GM19351 (cell line): Measurements from ENCODE around the gene IQSEC1.

ENCODE experiments used
- ATAC-seq: cut with Tn5 transposase; IDR thresholded peaks from one replicate; pipeline ENCODE4 v1.9.1; 2021; ENCODE audit warnings: mild to moderate bottlenecking, moderate library complexity; ENCODE audit not compliant: unreplicated experiment

The IQSEC1 gene

GRCh38 chr3:12972781-12973702, 100.2 kb downstream of the IQSEC1 start:
- no peak for ATAC-seq

DNA sequence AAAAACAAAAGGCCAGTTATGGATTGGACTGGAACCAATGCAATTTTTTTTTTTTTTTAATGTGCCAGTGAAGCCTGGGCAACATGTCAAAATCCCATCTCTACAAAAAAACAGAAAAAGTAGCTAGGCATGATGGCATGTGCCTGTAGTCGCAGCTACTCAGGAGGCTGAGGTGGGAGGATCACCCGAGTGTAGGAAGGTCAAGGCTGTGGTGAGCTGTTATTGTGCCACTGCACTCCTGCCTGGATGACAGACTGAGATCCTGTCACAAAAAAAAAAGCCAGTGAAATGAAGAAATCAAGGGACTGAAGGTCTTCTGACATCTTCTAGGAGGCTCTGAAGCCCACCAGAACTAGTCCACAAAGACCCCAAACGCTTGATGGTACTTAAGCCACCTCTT, 101.2 kb downstream of the IQSEC1 start:
- no peak for ATAC-seq

DNA sequence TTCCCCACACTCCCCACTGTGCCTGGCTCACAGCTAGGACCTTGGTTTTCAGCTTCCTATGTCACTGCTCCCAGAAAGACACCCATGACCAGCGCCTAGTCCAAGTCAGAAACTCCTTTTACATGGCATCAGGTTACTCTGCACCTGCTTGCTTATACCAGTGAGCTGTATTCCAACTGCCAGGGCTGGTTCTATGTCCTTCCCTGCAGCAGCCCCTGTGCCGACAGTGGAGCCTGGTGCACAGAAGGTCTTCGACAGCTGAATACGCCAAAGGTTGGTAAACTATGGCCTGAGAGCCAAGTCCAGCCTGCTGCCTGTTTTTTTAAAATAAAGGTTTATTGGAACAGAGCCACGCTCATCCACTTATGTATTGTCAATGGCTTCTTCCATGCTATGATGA, 102.5 kb downstream of the IQSEC1 start:
- no peak for ATAC-seq

DNA sequence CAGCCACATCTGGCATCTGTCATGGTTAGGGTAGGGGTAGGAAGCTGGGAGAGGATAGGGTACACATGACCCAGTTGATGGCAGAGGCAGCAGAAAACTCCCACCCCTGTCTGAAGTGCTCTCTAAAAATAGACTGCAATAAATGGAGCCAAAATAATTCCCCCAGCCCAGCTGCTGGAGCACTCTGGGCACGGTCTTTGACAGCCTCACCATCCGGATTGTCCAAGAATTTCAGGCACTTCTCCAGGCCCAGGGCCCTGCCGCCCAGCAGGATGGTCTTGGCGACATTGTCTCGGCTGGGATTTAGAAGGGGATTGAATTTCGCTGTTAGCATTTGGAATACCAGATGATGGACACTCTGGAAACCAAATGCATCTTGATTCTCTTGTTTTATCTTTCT, 103.7 kb downstream of the IQSEC1 start:
- ATAC-seq = no peak

GRCh38 chr3:12968541-12968940, 104.7 kb downstream of the IQSEC1 start:
- ATAC-seq = no peak

DNA sequence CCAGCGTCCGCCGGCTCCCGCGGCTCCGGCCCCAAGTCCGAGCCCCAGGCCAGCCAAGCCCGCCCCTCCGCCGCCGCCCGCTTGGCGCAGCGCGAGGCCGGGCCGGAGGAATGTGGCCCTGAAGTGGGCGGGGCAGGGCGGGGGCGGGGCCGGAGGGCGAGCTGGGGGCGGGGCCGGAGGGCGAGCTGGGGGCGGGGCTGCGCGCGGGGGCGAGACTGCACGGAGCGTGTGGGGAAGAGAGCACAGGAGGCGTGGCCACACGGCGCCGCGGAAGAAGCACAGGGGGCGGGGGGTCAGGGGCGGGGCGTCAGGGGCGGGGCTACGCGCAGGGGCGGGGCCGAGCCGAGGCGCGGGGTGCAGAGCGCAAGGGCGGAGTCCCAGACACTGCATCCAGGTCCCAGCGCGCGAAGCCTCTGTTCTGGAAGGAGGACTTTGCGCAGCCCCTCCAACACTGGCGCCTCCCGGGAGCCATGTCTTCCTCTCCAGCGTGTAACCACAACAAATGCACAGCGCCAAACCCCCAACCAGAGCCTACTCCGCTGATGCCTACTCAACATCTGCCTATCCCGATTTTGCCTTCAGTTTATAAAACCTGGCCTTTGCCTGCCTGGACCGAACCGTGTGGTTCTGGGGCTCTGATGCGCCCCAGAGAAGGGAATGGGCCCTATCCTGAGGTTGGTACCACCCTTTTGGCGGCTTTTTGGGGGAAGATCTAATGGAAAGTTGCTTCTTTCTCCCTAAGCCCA, 105.5 kb downstream of the IQSEC1 start:
- ATAC-seq = peak; percentile 83

GRCh38 chr3:12966847-12967605, 106.2 kb downstream of the IQSEC1 start:
- peak; percentile 11 for ATAC-seq

- ATAC-seq = no peak
Observed at GRCh38 chr3:12965999-12966846, 107.0 kb downstream of the IQSEC1 start.

GRCh38 chr3:12964711-12965612, 108.3 kb downstream of the IQSEC1 start:
- ATAC-seq = no peak

- ATAC-seq = no peak
Observed at GRCh38 chr3:12963922-12964701, 109.1 kb downstream of the IQSEC1 start.

GRCh38 chr3:12963231-12963896, 109.9 kb downstream of the IQSEC1 start:
- no peak for ATAC-seq

DNA sequence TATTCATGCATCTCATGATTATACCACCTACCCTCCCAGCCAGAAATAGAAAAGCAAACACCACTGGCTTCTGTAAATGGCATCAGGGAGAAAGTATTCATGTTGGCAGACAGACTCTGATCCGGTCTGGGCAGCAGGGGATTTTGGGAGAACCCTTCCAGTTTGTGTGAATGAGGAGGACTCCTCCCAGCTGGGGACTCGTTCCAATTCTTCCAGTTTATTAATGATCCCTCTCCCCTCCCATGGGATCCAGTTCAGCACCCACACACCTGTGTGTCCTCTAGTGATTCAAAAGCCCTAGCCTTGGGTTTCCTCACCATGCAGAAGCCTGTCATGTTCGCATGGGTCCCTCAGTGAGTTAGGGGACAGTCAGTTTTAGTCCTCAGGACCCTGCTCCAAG, 110.9 kb downstream of the IQSEC1 start:
- ATAC-seq = no peak

DNA sequence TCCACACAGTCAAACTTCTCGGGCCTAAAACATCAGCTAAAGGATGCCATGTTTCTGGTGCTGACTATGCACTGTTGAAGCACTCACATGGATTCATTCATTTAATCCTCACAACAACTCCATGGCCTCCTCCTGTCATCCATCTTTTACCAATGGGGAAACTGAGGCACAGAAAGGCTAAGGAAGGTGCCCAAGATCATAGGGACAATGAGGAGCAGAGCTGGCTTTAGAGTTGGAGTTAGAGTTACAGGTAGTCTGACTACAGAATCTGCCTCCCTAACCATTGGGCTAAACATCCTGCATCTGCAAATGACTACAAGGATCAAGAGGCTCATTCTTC, 111.6 kb downstream of the IQSEC1 start:
- no peak for ATAC-seq

DNA sequence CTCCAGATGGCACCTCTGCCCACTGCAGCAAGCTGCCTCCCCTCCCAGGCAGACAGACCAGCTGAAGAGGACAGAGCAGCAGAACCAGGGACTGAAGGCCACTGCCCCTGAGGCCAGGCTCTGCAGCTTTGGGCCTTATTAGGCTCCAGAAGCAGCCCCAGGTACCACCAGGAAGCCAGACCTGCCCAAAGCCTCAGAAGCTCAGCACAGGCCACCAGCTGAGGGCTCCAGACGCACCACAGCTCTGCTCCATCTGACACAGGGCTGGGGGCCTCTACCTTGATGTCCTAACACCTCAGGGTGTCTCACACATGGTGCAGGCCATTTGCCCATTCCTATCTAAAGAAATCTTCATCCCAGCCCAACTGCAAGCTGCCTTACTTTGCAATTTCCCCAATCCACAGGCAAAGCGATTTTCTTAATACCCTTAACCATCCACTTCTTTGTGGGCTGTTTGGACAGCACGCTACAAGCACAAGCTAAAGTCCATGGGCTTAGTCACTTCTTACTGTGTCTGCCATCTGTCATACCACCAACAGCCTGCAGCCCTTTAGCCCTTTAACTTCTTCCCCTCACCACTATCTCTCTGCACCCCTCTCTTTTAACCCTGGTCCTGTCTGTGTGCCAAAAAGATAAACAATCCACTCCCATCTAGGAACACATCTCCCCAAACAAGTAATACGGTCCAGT, 112.1 kb downstream of the IQSEC1 start:
- no peak for ATAC-seq

DNA sequence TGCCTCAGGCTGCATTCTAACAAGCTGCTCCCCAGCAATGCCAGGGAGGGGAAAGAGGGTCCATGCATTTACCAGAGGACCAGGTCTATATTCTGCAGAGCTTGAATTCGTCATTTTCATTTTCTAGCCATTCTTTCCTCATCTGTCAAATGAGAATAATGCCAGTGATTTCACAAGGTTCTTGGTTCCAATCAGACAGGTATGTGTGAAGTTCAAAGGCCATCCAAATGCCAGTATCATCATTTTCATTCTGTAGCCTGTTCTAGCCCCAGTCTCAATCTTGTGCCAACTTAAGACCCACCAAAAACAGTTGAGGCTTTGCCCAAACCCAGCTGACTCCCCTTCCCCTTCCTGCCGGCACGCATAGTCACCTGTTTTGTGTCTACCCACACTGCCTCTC, 112.7 kb downstream of the IQSEC1 start:
- no peak for ATAC-seq

- ATAC-seq = no peak
Observed at GRCh38 chr3:12959838-12960378, 113.3 kb downstream of the IQSEC1 start.

DNA sequence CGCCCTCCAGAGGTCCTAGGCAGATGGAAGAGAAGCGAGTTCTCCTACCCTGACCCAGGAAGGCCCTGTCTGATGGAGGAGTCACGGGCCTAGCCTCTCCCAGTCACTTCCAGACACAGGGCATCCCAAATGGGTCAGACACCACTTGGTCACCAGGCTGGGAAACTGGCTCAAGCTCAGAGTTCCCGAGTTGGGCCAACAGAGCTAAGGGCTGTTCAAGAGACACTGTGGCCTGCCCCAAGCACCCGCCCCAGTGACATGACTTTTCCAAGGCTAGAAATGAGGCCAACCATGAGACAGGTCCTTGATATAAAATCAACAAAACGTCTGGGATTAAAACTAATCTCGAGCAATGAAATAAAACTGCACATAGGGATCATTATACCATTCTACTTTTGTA, 113.8 kb downstream of the IQSEC1 start:
- no peak for ATAC-seq
